Gastroesophageal sphincter (tissue), 3 donors: ENCODE data around the gene RYR3.

Experiments
- CTCF ChIP-seq, 4 experiments: fragments of 200-600 bp in 2 of 4; fragments of 450-650 bp in 2 of 4; sonication (generic) in 1 of 4; IDR thresholded peaks; one replicate each; pipeline ENCODE4 v1.5.1; 2017 to 2019; ENCODE audit warnings: antibody characterized with exemption in 4 of 4, mild to moderate bottlenecking in 2 of 4, moderate library complexity in 2 of 4
- EP300 ChIP-seq: sonication (generic); formaldehyde crosslinking; IDR thresholded peaks from one replicate; pipeline ENCODE4 v1.6.1; 2017; ENCODE audit warnings: antibody characterized with exemption, mild to moderate bottlenecking
- POLR2A ChIP-seq, 2 donors: fragments of 450-650 bp; IDR thresholded peaks; one replicate each; pipeline ENCODE4 v1.6.1; 2017; ENCODE audit warnings: antibody characterized with exemption in 2 of 2, mild to moderate bottlenecking in 2 of 2, moderate library complexity in 1 of 2
- POLR2AphosphoS5 ChIP-seq: sonication (generic); formaldehyde crosslinking; IDR thresholded peaks from one replicate; pipeline ENCODE4 v1.6.1; 2017; ENCODE audit warnings: antibody characterized with exemption

- TF ChIP-seq EP300 (no peak), CTCF (IDR thresholded peaks at IDR 0.05) (no peak), POLR2A (IDR thresholded peaks at IDR 0.05) (no peak), POLR2AphosphoS5 (no peak)
These were observed 33.1 kb upstream of the RYR3 start for GRCh38 chr15:33277689-33278088.
